HL-60/S4 treated with phorbol 12-myristate 13-acetate at 8.2 ng/mL for 4 days and 3 days (cell line): ENCODE results near the gene RNF5.
"Not testable (repeated sequence)": the region's sequence is repeated elsewhere in the genome, so short reads cannot be mapped to it uniquely, and the experiment has no call there.

ENCODE experiments used
- in situ Hi-C: fragments of 300-500 bp; cut with MboI; formaldehyde crosslinking; loops from 2 replicates; pipeline ENCODE4 v1.15.0; 2022; ENCODE audit warnings: low sequenced_read_pairs

RNF5 gene

DNA sequence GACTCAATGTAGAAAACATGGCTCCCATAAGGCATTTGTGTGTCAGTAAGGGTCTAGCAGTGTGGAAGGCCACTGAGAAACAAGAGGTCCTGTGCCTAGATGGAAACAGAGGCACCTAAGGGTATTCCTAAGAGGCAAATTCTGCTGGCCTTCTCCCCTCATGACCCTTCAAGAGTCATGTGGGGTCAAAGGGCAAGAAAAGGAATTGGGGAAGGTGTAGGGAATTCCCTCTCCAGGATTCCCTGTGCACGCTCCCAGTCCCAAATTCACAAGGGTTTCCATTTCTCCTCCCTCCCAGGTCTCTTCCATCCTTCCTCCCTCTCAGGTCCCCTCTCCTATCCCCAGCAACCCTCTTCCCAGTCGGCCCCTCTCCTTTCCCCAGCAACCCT, 2.9 kb upstream of the RNF5 start:
- in situ Hi-C loops = no loop called here

DNA sequence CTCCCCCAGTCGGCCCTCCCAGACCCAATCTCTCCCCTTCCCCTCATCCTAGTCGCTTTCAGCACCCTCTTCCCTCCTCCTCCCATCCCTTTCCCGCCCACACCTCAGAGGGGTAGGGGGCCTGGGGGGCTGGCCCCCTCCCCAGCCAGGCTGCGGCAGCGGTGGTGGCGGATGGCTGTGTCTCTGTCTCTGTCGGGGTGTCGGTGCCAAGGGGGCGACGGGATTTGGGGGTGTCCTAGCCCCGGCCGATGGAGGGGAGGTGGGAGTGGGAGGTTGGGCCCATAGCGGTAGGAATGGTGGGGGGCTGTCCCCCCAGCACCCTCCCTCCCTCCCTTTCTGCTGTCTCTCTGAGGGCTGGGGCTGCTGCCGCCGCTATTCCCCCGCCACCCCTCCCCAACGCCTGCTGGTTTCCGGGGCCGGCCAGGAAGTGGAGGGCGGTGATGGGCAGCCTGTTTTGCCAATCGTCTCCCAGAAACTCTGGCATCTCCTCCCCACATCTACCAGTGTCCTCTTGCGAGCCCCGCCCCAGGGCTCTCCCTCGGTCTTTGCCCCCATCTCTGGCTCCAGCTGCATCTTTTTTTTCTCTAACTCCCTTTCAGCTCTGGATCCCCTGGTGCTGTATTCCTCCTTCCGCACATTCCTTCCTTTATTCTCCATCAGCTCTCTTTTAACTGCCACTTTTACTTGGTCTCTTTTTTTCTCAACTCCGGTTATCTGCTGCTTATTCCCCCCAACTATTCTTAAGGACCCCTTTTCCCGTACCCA, 2.3 kb upstream of the RNF5 start, which contains the start of gene AGPAT1:
Gene AGPAT1, minus strand, starts transcription at position 374 of the 765 bp plus-strand sequence. CDS start 4,588 bp downstream, outside the sequence.
- in situ Hi-C loops = no loop called here

DNA sequence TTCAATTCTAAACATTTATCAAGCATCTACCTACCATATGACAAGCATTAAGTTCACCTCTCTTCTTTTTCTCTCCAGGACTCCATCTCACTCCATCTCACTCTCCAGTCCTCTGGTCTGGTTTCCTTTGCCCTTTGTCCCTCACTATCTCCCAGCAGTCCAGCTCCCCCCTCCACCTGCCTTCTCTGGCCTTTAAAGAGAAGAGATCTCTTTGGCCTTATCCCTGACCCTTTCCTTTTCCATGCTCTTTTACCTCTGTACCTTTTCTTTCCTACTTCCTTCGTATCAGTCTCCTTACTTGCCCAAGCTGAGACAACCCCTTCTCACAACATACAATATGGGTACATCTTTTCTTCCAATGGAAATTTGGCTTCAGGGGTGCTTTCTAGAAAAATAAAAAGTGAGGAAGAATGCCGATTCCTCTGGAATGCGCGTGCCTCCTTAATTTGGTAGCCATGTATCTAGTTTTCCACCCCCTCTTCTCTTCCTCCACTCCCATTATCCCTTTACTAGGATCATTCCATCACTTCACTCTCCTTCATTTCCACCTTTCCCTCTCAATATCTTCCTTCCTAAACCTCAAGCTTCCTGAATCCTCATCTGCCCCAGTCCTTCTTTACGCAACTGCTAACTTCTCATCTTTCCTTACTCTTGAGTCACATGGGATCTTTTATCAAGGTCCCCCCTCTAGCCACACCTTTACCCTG, 1.6 kb upstream of the RNF5 start:
- in situ Hi-C loops = no loop called here

DNA sequence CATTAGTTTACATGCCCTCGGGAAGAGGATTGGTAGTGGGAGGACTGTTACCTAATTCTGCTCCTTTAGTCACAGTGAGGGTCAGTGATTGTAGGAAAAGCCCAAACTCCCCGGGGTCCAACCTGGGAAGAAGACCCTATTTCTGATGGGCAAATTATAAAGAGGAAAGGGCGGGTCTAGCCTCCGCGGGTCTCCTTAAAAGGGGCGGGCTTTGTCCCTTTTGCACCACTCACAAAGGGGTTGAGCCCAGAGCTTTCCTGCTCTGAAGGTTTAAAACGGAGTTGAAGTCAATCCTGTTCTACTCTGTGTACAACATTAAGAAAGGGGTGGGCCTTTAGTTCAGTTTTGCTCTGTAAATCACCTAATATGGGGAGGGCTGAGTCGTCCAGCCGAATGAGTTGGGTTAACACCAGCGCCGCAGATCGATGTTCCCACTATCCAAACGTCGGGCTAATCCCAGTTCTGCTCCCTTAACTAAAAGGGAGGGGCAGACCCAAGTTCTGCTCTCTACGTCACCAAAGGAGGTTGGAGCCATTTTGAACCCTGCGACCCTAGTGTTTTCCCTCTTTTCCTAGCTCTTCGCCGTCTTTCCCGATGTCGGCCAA, 920 bp upstream of the RNF5 start:
- in situ Hi-C loops = no loop called here

DNA sequence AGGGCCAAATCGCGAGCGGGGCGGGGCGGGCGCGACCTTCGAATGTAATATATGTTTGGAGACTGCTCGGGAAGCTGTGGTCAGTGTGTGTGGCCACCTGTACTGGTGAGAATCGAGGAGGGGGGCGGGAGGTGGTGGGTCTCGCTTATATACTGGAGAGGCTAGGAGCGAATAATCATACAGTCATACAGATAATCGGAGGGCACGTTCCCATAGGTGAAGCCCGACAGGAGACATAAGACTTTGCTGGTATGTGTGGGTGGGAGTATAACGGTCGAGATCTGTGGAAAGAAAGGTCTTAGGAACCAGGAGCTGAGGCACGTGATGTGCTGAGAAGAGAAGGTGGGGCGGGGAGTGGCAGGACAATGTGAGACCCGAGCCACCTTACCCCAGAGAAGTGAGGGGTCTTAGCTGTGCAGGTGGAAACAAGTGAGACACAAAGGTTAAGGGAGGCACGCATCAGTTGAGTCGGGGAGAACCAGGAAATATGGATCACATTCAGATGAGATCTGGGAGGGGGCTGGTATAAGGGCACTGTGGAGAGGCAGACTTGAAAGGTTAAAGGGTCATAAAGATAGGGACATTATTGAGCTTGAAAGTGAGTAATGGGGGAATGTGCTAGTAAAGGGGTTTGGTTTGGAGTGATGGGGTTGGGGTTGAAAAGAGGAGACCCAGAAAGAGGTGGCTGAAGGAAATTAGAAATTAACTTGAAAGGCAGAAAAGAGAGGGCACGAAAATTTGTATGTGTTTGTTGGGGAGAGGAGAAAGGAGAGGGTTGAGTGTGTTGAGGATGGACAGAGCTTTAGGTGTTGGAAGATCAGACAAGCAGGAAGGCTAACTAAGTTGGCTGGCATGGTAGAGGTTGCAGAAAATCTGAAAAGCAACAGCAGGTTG, 589 bp downstream of the RNF5 start:
- in situ Hi-C loops = no loop called here

DNA sequence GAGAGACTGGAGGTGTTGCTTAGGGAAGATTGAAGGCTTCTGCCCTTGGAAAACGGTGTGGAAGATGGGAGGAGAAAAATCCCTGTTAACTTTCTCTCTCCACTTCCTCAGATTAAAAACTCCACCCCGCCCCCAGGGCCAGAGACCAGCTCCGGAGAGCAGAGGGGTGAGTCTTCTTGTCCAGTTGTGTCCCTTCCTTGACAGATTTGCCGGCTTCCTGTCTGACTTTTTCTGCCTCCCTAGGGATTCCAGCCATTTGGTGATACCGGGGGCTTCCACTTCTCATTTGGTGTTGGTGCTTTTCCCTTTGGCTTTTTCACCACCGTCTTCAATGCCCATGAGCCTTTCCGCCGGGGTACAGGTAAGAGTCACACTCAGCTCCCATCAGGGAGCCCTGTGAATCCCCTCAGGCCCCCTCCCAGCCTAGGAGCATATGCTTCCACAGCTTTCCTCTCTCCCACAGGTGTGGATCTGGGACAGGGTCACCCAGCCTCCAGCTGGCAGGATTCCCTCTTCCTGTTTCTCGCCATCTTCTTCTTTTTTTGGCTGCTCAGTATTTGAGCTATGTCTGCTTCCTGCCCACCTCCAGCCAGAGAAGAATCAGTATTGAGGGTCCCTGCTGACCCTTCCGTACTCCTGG, 1.7 kb downstream of the RNF5 start:
- in situ Hi-C loops = no loop called here

DNA sequence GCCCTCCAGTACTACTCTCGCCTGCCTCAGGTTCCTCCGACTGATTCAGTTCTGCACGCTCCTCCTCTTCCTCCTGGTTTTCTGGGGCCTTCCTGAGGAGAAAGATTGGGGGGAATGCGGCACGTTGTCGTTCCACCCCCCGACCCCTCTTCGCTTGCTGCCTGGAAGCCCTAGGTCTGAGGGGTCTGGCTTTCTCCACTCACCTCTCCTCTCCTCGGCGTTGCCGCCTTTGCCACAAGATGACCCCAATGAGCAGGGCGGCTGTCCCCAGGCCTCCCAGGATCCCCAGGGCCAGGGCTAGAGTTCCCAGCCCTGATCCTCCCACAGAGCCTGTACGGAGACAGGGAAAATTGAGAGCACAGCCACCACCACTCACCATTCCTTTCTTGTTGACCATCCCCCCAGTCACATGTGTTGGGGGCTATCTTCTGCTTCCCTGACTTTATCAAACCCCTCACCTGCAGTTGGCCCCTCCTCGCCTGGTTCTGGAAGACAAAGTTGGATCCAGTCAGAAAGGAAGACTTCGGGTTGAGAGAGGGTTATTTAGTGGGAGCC, 3.0 kb downstream of the RNF5 start:
- in situ Hi-C loops = no loop called here

DNA sequence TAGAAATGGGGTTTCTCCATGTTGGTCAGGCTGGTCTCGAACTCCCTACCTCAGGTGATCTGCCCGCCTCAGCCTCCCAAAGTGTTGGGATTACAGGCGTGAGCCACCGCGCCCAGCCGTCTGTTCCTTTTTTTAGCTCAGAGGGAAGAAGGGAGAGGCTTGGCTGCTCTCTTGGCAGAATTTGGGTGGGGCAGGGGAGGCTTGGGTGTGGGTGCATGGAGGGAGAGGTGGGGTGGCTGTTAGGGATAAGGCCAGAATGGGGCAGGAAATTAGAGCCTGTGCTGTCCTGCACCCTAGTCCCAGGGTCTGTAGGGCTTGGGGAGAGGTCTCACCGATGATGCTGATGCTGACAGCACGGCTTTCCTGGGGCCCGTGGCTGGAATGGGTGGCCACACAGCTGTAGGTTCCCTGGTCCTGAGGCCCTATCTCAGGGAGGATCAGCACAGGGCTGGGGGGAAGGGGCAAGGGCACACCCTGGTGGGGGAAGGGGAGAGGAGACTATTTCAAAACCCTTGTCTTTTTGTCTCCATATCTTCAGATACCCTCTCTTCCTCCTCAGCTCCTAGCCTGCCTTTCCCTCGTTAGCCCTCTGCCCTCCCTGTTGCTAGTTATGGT, 3.8 kb downstream of the RNF5 start:
- in situ Hi-C loops = no loop called here

DNA sequence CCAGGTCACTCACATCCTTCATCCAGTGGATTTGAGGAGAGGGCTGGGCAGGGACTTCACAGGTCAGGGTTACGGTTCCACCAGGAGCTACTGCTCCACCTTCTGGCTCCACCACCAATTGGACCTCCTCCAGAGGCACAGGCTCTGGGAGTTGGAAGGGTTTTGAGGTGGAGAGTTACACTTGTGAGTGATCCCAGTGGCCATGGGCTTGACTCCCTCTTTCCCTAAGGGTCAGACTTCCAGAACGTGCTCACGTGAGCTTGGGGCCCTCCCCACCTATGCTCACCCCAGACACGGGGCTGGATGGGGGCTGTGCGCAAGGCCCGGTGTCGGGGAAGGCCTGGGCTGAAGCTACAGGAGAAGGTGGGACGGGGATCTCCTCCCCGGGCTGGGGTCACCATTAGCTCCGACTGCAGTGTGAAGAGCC, 4.4 kb downstream of the RNF5 start:
- in situ Hi-C loops = no loop called here

DNA sequence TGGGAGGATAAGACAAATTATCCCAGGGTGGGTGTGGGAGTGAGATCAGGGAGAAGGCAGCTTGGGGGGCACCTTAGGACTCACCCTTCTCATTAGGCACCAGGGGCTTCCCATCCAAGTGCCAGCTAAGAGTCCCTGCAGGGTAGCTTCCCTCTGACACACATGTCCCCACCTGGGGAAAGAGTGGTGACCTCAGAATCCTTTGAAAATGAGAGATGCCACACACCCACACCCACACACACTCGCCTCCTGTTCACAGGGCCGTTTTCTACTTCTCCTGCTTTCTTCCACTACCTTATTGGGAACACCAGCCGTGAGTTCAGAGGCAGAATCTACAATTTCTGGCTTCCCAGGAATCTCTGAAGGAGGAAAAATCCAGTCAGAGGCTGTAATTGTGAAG, 4.8 kb downstream of the RNF5 start:
- in situ Hi-C loops = no loop called here

DNA sequence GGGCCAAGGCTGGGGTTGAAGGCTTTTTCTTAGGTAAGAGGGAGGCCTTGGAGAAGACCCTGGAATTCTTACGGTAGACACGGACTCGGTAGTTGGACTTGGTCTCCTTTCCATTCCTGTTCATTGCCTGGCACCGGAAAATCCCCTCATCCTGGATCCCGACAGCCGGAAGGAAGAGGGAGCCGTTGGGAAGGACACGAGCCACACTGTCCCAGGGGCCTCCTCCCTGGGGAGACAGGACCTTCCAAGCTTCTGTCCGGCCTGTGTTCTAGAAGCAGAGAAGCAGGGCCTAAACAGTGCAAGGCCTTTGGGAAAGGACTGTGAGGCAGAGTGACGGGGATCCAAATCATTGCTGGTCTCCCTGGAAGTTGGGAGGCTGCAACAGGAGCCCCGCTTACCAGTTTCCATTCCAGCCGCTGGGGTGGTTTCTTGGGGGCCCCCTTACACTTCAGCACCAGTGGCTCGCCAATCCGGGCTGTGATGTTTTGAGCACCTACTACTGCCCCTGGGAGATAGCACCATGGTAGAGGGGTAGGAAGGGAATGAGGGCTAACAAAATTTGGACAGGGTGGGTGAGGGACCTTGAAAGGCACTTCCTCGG, 5.4 kb downstream of the RNF5 start:
- in situ Hi-C loops = no loop called here

DNA sequence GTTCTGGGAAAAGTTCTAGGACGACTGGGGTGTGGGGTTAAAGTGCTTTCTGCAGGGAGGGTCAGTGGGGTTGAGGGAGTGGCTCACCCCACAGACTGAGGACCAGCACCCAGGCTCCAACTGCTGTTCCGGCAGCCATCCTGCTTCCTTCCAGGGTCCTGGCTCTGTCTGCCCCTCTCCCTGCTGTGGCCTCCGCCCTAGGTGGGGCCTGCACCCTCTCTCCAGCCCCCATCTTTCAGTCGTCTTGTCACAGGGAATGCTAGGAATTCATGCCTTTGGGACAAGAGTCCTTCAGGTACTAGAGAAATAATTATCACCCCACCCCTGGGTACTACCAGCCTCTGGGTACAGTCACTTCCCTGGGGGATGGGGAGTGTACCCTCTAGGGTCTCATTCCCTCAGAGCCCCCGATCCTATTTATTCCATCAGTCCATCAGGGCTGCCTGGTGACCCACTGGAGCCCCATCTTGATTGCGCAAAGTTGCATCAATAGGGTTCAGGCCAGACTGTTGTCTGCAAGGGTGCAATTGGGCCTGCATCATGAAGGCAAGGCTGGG, 6.0 kb downstream of the RNF5 start, which contains the start of gene AGER:
Gene AGER, minus strand, starts transcription at position 170 of the 557 bp plus-strand sequence. Its CDS starts 31 bp downstream, at position 139.
- in situ Hi-C loops = no loop called here

DNA sequence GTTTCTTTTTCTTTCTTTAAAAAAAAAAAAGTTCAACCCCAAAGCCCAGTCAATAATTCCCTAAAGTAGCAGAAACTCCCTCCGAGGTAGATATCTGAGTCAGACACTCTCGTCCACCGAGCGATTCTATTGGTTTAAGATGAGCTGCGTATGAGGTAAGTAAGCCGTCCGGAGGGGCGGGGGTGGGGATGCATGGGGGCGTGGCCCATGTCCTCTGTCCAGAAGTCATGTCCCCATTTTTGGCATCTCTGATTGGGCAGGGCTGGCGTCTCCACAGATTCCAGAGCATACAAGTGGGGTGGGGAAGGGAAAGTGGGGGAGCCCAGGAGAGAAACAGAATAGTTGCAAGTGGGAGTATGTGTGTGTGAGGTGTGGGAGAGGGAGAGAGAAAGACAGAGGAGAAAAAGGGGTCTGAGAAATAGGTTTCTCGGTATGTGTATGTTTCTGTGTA, 7.5 kb downstream of the RNF5 start:
- in situ Hi-C loops = not testable (repeated sequence)

DNA sequence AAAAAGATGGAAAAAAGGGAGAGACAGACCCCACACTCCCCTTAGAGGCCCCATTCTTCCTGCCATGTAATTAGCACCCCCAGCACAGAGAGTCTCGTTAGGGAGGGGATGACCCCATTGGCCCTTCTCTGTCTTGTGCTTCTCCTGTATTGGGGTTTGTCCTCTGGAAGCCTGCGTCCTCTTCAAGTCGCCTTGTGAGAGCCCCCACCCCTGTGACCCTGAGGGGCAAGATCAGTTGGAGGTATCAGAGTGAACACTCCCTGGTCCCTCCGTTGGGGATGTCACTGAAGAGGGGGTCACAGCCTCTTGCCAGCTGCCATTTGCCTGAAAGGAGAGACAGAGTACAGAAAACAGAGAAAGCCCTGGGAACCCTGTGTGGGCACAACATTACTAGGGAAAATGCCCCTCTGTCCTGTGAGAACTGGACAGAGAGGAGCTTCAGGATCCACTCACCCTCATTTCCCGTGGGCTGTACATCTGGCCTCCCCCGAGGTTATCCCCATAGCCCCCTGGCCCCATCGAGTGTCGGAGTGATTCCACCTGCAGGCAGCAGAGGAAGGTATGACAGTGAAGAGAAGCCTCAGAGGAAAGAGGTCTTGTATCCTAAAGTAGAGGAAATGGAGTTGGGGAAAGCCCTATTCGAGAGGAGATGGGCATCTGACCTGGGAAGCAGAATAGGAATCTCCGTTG, 8.1 kb downstream of the RNF5 start:
- in situ Hi-C loops = not testable (repeated sequence)

DNA sequence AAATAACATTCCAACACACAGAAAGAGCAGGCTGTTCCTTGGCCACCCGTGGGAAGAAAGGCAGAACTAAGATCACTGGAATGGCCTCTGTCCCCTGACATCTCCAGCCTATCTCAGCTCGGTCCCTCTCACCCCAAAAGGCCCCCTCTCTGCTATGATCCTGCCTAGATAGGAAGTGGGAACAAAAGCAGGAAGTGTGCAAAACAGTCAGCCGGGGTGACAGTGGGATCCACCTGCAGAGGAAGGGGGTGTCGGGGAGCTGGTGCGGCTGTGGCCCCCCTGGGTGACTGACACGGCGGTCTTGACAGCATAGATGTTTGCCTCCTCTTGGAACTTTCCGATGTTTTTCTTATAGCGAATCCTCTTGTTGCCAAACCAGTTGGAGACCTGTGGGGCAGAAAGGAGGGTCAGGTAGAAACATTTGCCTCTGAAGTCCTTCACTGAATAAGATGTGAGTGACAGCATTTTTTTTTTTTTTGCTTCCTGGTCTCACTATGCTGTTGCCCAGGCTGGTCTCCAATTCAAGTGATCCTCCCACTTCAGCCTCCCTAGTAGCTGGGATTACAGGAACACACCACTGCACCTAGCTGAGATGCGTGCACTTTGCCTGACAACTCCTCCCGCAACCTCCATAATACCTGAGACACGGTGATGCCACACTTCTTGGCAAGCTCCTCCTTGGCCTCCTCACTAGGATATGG, 9.0 kb downstream of the RNF5 start:
- in situ Hi-C loops = no loop called here

DNA sequence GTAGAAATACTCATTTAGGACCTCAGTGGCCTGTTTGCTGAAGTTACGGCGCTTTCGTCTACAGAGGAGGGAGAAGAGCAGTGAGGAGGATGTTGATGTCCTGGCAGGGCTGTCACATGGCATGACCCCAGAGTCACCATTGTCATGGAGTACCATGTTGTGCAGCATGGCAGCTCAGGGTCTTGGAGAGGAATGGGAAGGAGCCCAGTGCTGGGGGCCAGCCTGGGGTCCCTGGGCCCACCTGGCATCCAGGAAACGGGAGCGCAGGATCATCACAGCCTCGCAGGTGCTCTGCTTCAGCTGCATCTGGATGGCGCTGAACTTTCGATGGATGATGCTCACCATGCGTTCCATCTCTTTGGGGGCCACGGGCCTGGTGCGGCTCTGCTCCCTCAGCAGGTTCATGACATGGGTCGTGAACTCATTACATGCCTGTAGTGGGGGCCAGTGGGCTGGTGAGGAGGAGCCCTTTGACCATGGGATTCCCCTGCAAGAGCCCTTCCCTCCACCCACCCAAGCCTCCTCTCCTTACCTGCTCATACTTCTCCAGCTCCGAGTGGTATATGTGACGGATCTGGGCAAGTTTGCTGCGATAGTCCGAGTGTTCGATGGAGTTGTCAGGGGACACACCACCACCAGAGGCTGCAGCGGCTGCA, 9.6 kb downstream of the RNF5 start:
- in situ Hi-C loops = not testable (repeated sequence)
